Esophagus muscularis mucosa (tissue), 4 donors: ENCODE results near the gene PKN1. TPM values are rescaled to one million over a fixed set of nuclear protein-coding genes. Genes with fewer than 3 reads are reported as not detected.

ENCODE experiments used
- DNase-seq: peaks from one replicate; pipeline ENCODE4 v3.0.0-alpha.2; 2017; ENCODE audit errors: extremely low spot score
- H3K27ac ChIP-seq, 4 donors: fragments of 200-600 bp; sonication (generic); replicated peaks in 1 of 4; 1 replicate in 3 of 4; 2 replicates in 1 of 4; pipeline ENCODE4 v1.5.1; 2016 to 2019; ENCODE audit warnings: mild to moderate bottlenecking in 1 of 4
- H3K27me3 ChIP-seq, 4 donors: fragments of 200-600 bp; sonication (generic); one replicate each; pipeline versions ENCODE4 v1.5.1 to v1.6.0; 2016 to 2019
- H3K36me3 ChIP-seq, 4 donors: fragments of 200-600 bp; sonication (generic); one replicate each; pipeline ENCODE4 v1.5.1; 2016 to 2019
- H3K4me1 ChIP-seq, 4 donors: fragments of 200-600 bp; sonication (generic); one replicate each; pipeline ENCODE4 v1.5.1; 2016 to 2019
- H3K4me3 ChIP-seq, 4 donors: fragments of 200-600 bp; sonication (generic); 1 replicate in 2 of 4; 2 replicates in 2 of 4; pipeline ENCODE4 v1.5.1; 2016 to 2019; ENCODE audit warnings: mild to moderate bottlenecking in 4 of 4, moderate library complexity in 1 of 4
- H3K9me3 ChIP-seq, 4 donors: fragments of 200-600 bp; sonication (generic); 1 replicate in 3 of 4; 2 replicates in 1 of 4; pipeline ENCODE4 v1.5.1; 2016 to 2019
- CTCF ChIP-seq, 3 experiments: fragments of 200-600 bp in 2 of 3; fragments of 450-650 bp in 1 of 3; sonication (generic) in 2 of 3; IDR thresholded peaks; one replicate each; pipeline ENCODE4 v1.5.1; 2017 to 2019; ENCODE audit warnings: antibody characterized with exemption in 3 of 3, mild to moderate bottlenecking in 2 of 3, moderate library complexity in 1 of 3
- EP300 ChIP-seq: sonication (generic); formaldehyde crosslinking; IDR thresholded peaks from one replicate; pipeline ENCODE4 v1.6.1; 2017; ENCODE audit warnings: antibody characterized with exemption
- POLR2A ChIP-seq: fragments of 450-650 bp; IDR thresholded peaks from one replicate; pipeline ENCODE4 v1.6.1; 2017; ENCODE audit warnings: antibody characterized with exemption, moderate library complexity, mild to moderate bottlenecking, low read depth
- POLR2AphosphoS5 ChIP-seq, 2 donors: sonication (generic); formaldehyde crosslinking; IDR thresholded peaks; one replicate each; pipeline ENCODE4 v1.6.1; 2017; ENCODE audit warnings: antibody characterized with exemption in 2 of 2
- WGBS: methylation state at CpG from one replicate; pipeline ENCODE4 v1.1.5; 2018; 5-methylcytosine and 5-hydroxymethylcytosine counted together
- intact Hi-C: fragments of 100-400 bp; cut with DNase I; formaldehyde crosslinking; loops from one replicate; pipeline ENCODE4 v1.15.1; 2023
- total RNA-seq, 4 donors: library from RNA; depleted of rRNA; stranded (reverse); fragments of >200 nt; gene quantifications; one replicate each; pipeline versions ENCODE4 v1.1.0 to v1.2.1, GENCODE V29; 2016

Gene PKN1
- total RNA-seq, 4 donors from 2014 or later = 120 to 233 (median 167) TPM

- no peak for TF ChIP-seq POLR2AphosphoS5 (IDR thresholded peaks at IDR 0.05)
- TF ChIP-seq CTCF (IDR thresholded peaks at IDR 0.05) = no peak
- no peak for TF ChIP-seq EP300
- no peak for TF ChIP-seq POLR2A
- no peak overlapping the region for H3K4me3 ChIP-seq
- peaks cover 0 to 34% (median 9%) of the 10 kb centered on the region in 4 donors for H3K27me3 ChIP-seq
- H3K4me1 ChIP-seq = peaks cover 29 to 83% (median 68%) of the 10 kb centered on the region in 4 donors
- peak overlapping the region in 3 of 4 donors; percentile 50 to 62 (median 59) for H3K27ac ChIP-seq
- no peak for DNase-seq
- H3K9me3 ChIP-seq = no peaks in the 10 kb centered on the region
- H3K36me3 ChIP-seq = peaks cover 17 to 43% (median 38%) of the 10 kb centered on the region in 4 donors
- intact Hi-C loops = loop anchor here (10.0 kb wide), 1 partner anchor 331 kb away; no protein-coding TSS in a partner anchor
- WGBS = 85% methylated on average over 3 of the region's 7 CpGs
Observed at GRCh38 chr19:14476327-14476672, 43.2 kb downstream of the PKN1 start.

- Histone ChIP-seq H3K4me3 (peak overlapping the region in 1 of 4 donors; percentile 24), H3K36me3 (peaks cover 14 to 42% (median 38%) of the 10 kb centered on the region in 4 donors), H3K27ac (peak overlapping the region; percentile 21 to 62 (median 60)), H3K4me1 (peaks cover 27 to 78% (median 63%) of the 10 kb centered on the region in 4 donors), H3K27me3 (peaks cover 0 to 34% (median 9%) of the 10 kb centered on the region in 4 donors), H3K9me3 (no peaks in the 10 kb centered on the region)
- no peak for DNase-seq
- 36% methylated on average over 25 of the region's 26 CpGs for WGBS
- TF ChIP-seq POLR2AphosphoS5 (IDR thresholded peaks at IDR 0.05) = peak; percentile 43 to 48
- TF ChIP-seq EP300 = no peak
- no peak for TF ChIP-seq POLR2A
- intact Hi-C loops = loop anchor here (10.0 kb wide), 1 partner anchor 332 kb away; no protein-coding TSS in a partner anchor
Observed at GRCh38 chr19:14476673-14477401, 43.7 kb downstream of the PKN1 start.

GRCh38 chr19:14477418-14478112 is 44.5 kb downstream of the PKN1 start:
- Histone ChIP-seq H3K27me3 (peaks cover 0 to 30% (median 5%) of the 10 kb centered on the region in 4 donors), H3K9me3 (no peaks in the 10 kb centered on the region), H3K27ac (peak overlapping the region; percentile 21 to 62 (median 60)), H3K4me1 (peaks cover 20 to 71% (median 56%) of the 10 kb centered on the region in 4 donors), H3K36me3 (peaks cover 15 to 49% (median 45%) of the 10 kb centered on the region in 4 donors), H3K4me3 (no peak overlapping the region)
- 76% methylated on average over 9 of the region's 10 CpGs for WGBS
- no peak for DNase-seq
- intact Hi-C loops = loop anchor here (10.0 kb wide), 1 partner anchor 333 kb away; no protein-coding TSS in a partner anchor
- TF ChIP-seq POLR2AphosphoS5 (IDR thresholded peaks at IDR 0.05) (no peak), CTCF (IDR thresholded peaks at IDR 0.05) (no peak), POLR2A (no peak), EP300 (no peak)

GRCh38 chr19:14478113-14478545 is 45.0 kb downstream of the PKN1 start:
- 80% methylated on average over 21 of the region's 24 CpGs for whole genome bisulfite sequencing
- peaks cover 0 to 25% (median under 1%) of the 10 kb centered on the region in 4 donors for H3K27me3 ChIP-seq
- intact Hi-C loops = loop anchor here (10.0 kb wide), 1 partner anchor 333 kb away; no protein-coding TSS in a partner anchor
- no peak overlapping the region for H3K4me3 ChIP-seq
- H3K36me3 ChIP-seq = peaks cover 20 to 54% (median 49%) of the 10 kb centered on the region in 4 donors
- peak overlapping the region in 3 of 4 donors; percentile 21 to 62 (median 59) for H3K27ac ChIP-seq
- TF ChIP-seq EP300 = no peak
- TF ChIP-seq POLR2A = no peak
- no peak for TF ChIP-seq CTCF (IDR thresholded peaks at IDR 0.05)
- no peak for TF ChIP-seq POLR2AphosphoS5 (IDR thresholded peaks at IDR 0.05)
- H3K4me1 ChIP-seq = peaks cover 14 to 65% (median 50%) of the 10 kb centered on the region in 4 donors
- no peak for DNase-seq
- H3K9me3 ChIP-seq = no peaks in the 10 kb centered on the region
